GM18499 (cell line): Measurements from ENCODE around the gene TGFBR3.
A peak's percentile ranks its signal among the peaks of the same experiment; 100 is the strongest.

Source experiments
- ATAC-seq: cut with Tn5 transposase; IDR thresholded peaks from one replicate; pipeline ENCODE4 v1.9.1; 2021; ENCODE audit warnings: moderate number of reproducible peaks; ENCODE audit not compliant: insufficient read depth, unreplicated experiment

The TGFBR3 gene

GRCh38 chr1:91720044-91720443 lies 165.9 kb downstream of the TGFBR3 start:
- no peak for ATAC-seq

GRCh38 chr1:91718877-91719276 lies 167.1 kb downstream of the TGFBR3 start:
- ATAC-seq = no peak

GRCh38 chr1:91718368-91718767 lies 167.6 kb downstream of the TGFBR3 start:
- no peak for ATAC-seq

- ATAC-seq = no peak
These were observed 168.1 kb downstream of the TGFBR3 start for GRCh38 chr1:91717839-91718238.

- ATAC-seq = no peak
These were observed 169.6 kb downstream of the TGFBR3 start for GRCh38 chr1:91716339-91716738.

GRCh38 chr1:91715416-91716000 lies 170.4 kb downstream of the TGFBR3 start:
- ATAC-seq = no peak

GRCh38 chr1:91714867-91715381 lies 171.0 kb downstream of the TGFBR3 start:
- ATAC-seq = no peak

- ATAC-seq = peak; percentile 47
These were observed 172.7 kb downstream of the TGFBR3 start for GRCh38 chr1:91712981-91713841.

- no peak for ATAC-seq
These were observed 173.6 kb downstream of the TGFBR3 start for GRCh38 chr1:91712393-91712792.

- no peak for ATAC-seq
These were observed 174.3 kb downstream of the TGFBR3 start for GRCh38 chr1:91711504-91712247.

- no peak for ATAC-seq
These were observed 175.7 kb downstream of the TGFBR3 start for GRCh38 chr1:91710261-91710660.

GRCh38 chr1:91708691-91709090 lies 177.3 kb downstream of the TGFBR3 start:
- no peak for ATAC-seq

GRCh38 chr1:91707890-91708218 lies 178.1 kb downstream of the TGFBR3 start:
- ATAC-seq = no peak

GRCh38 chr1:91707114-91707889 lies 178.6 kb downstream of the TGFBR3 start:
- no peak for ATAC-seq

- ATAC-seq = no peak
These were observed 179.6 kb downstream of the TGFBR3 start for GRCh38 chr1:91706140-91706957.

- no peak for ATAC-seq
These were observed 181.2 kb downstream of the TGFBR3 start for GRCh38 chr1:91704746-91705145.

- no peak for ATAC-seq
These were observed 182.9 kb downstream of the TGFBR3 start for GRCh38 chr1:91703095-91703494.

- no peak for ATAC-seq
These were observed 184.5 kb downstream of the TGFBR3 start for GRCh38 chr1:91701472-91701869.

- ATAC-seq = no peak
These were observed 185.0 kb downstream of the TGFBR3 start for GRCh38 chr1:91700771-91701471.
